HG03159 (cell line): ENCODE measurements around the gene CDKAL1.
"Not testable (repeated sequence)": the region's sequence is repeated elsewhere in the genome, so short reads cannot be mapped to it uniquely, and the experiment has no call there.

Experiments used
- ATAC-seq: cut with Tn5 transposase; IDR thresholded peaks from one replicate; pipeline ENCODE4 v1.9.1; 2021; ENCODE audit warnings: mild to moderate bottlenecking, moderate library complexity; ENCODE audit not compliant: unreplicated experiment

CDKAL1 gene

DNA sequence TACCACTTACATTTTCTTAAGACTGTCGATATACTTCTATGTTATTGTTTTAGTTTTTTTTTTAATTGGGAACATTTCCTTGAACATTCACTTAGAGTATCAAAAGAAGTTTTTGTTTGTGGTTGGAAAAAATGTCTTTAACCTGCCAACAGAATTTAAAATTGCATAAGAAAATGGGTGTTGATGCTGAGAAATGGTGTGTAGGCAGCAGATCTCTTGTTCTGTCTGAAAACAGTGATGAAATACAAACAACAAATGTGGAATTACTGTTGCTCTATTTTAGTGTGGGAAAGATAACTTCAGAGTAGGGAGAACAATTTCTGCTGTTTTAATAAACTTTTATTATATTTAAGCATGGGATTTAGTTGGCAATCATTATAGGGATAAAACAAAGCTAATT lies 293.5 kb downstream of the CDKAL1 start:
- ATAC-seq, result no peak

- ATAC-seq, result no peak
Observed at GRCh38 chr6:20830576-20830975, 296.3 kb downstream of the CDKAL1 start.

DNA sequence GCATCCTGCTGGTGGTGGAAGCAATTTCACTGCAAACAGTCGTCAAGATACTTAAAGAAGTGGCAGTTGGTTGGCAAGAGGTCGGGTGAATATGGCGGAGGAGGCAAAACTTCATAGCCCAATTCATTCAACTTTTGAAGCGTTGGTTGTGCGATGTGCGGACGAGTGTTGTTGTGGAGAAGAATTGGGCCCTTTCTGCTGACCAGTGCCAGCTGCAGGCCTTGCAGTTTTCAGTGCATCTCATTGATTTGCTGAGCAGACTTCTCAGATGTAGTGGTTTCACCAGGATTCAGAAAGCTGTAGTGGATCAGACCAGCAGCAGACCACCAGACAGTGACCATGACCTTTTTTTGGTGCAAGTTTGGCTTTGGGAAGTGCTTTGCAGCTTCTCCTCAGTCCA lies 297.0 kb downstream of the CDKAL1 start:
- not testable (repeated sequence) for ATAC-seq

DNA sequence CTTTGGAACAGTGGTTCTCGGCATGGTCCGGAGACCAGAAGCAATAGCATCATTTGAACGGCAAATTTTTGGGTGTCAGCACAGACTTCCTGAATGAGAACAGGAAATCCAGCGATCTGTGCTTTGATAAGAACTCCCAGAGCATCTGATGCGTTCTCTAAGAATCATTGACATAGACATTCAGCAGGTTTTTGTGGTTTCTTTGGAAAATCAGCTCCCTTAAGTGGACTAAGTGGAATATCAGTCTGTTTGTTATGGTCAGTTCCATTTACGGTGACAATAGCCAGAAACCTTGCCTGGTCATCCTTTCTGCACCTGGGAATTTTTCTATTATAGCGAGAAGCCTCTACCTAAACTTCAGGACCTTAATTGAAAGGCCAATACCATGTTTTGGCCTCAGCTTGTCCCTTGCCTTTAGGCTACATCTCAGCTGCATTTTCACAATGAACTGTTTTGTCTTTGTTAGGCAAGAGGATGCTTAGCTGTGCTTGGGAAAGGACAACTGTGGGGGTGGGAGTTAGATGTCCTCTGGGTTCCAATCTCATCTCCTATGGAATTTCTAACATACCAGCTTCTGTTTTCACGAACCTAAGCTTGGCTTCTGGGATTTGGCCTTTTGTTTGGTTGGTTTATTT lies 299.7 kb downstream of the CDKAL1 start:
- ATAC-seq, result no peak

- no peak for ATAC-seq
Observed at GRCh38 chr6:20835315-20836010, 301.2 kb downstream of the CDKAL1 start.

- no peak for ATAC-seq
Observed at GRCh38 chr6:20837189-20837588, 302.9 kb downstream of the CDKAL1 start.

DNA sequence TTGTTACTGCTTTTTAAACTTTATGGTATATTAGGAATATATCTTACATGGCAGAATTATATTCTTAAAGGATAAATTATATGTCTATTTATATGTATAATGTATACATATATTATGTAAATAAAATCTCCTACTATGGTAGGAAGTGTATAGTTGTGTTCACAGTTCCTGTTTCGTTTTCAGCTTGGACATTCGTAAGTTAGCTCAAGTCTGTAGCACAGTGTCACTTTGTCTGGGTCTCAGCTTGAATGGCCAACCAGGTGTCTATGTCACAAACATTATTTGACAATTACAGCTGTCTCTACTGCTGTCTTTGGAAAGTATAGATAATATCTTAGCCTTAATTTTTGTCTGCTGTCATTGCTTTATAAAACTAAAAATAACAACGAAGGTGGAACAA lies 303.9 kb downstream of the CDKAL1 start:
- no peak for ATAC-seq

- no peak for ATAC-seq
Observed at GRCh38 chr6:20839630-20840029, 305.4 kb downstream of the CDKAL1 start.

GRCh38 chr6:20840675-20841074 lies 306.4 kb downstream of the CDKAL1 start:
- ATAC-seq, result no peak

GRCh38 chr6:20841806-20842205 lies 307.5 kb downstream of the CDKAL1 start:
- no peak for ATAC-seq

- no peak for ATAC-seq
Observed at GRCh38 chr6:20845592-20845991, 311.3 kb downstream of the CDKAL1 start.

GRCh38 chr6:20846602-20847028 lies 312.4 kb downstream of the CDKAL1 start:
- ATAC-seq, result peak; percentile 83

GRCh38 chr6:20847904-20848303 lies 313.6 kb downstream of the CDKAL1 start:
- ATAC-seq, result no peak

- no peak for ATAC-seq
Observed at GRCh38 chr6:20850686-20851416, 316.6 kb downstream of the CDKAL1 start.

GRCh38 chr6:20851795-20852194 lies 317.5 kb downstream of the CDKAL1 start:
- ATAC-seq, result no peak

- no peak for ATAC-seq
Observed at GRCh38 chr6:20853828-20854227, 319.6 kb downstream of the CDKAL1 start.

- no peak for ATAC-seq
Observed at GRCh38 chr6:20856681-20857288, 322.5 kb downstream of the CDKAL1 start.

- ATAC-seq, result no peak
Observed at GRCh38 chr6:20861481-20861880, 327.2 kb downstream of the CDKAL1 start.

GRCh38 chr6:20866036-20866435 lies 331.8 kb downstream of the CDKAL1 start:
- ATAC-seq, result no peak

DNA sequence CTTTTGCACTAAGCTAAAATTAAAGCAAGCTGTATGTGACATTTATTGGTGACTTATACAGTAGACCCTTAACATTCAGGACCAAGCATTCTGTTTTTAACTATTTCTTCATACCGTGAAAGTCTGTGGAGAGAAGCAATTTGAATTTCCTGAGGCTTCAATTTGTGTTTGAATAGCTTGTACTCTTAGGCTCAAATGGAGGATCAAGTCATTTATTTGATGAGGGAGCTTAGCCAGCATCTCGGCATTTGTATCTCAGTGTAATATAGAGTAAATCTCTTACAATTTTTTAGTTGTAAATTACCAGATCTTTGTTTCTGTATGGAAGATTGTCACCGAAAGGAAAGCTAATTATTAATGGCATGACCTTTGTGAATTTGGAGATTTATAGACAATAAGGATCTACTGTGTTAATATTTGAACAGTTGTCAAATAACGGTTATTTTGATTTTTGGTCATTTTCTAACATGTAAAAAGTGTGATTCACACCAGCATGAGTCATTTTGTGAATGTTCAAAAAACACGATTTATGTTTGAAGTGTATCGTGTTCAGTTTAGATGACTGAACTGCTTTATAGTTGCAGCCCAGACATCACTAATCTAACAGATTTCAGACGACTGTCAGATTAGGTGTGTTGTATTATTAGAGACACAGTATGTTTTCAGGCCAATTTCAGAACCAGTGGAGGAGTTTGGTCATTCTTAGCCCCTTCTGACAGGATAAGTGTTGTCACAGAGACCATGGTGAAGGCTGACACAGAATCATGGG lies 332.9 kb downstream of the CDKAL1 start:
- no peak for ATAC-seq
